Retinal pigment epithelial cell (primary cell): ENCODE data around the gene PRELID1.

Experiments
- DNase-seq: peaks from one replicate; pipeline ENCODE4 v3.0.0-alpha.2; 2010; ENCODE audit warnings: low read depth
- H3K4me3 ChIP-seq: 2 replicates; pipeline ENCODE4 v1.5.1; 2011; ENCODE audit warnings: mild to moderate bottlenecking, low read length, control low read depth, moderate library complexity
- CTCF ChIP-seq: conservative IDR thresholded peaks from 2 replicates; pipeline ENCODE4 v1.5.1; 2011; ENCODE audit warnings: low read depth, low read length, control low read depth, inconsistent platforms

The PRELID1 gene

GRCh38 chr5:177290816-177291596 is 12.6 kb upstream of the PRELID1 start:
- DNase-seq: no peak
- TF ChIP-seq CTCF: no peak
- no peak overlapping the region for H3K4me3 ChIP-seq

GRCh38 chr5:177291735-177292134 is 11.9 kb upstream of the PRELID1 start:
- H3K4me3 ChIP-seq: no peak overlapping the region
- TF ChIP-seq CTCF: no peak
- DNase-seq: no peak

GRCh38 chr5:177293819-177294581 is 9.6 kb upstream of the PRELID1 start:
- H3K4me3 ChIP-seq: no peak overlapping the region
- DNase-seq: no peak
- TF ChIP-seq CTCF: no peak

GRCh38 chr5:177294632-177295031 is 9.0 kb upstream of the PRELID1 start:
- H3K4me3 ChIP-seq: no peak overlapping the region
- no peak for TF ChIP-seq CTCF

GRCh38 chr5:177295924-177296323 is 7.7 kb upstream of the PRELID1 start:
- DNase-seq: no peak
- TF ChIP-seq CTCF: no peak
- H3K4me3 ChIP-seq: no peak overlapping the region

More at GRCh38 chr5:177294632-177295031, 9.0 kb upstream of the PRELID1 start:
- no peak for DNase-seq

GRCh38 chr5:177296581-177296980 is 7.0 kb upstream of the PRELID1 start:
- no peak overlapping the region for H3K4me3 ChIP-seq
- DNase-seq: no peak
- TF ChIP-seq CTCF: no peak

- no peak for DNase-seq
- H3K4me3 ChIP-seq: no peak overlapping the region
- TF ChIP-seq CTCF: no peak
Measured at GRCh38 chr5:177297922-177298321, 5.7 kb upstream of the PRELID1 start.
